Measurements from ENCODE around the gene LAMB2. TPM values are rescaled to one million over a fixed set of nuclear protein-coding genes. Genes with fewer than 3 reads are reported as not detected.

LAMB2 gene
- polyA plus RNA-seq, 1 of the 3 experiments (the other 2 are of a cell fraction), result 332 TPM

DNA sequence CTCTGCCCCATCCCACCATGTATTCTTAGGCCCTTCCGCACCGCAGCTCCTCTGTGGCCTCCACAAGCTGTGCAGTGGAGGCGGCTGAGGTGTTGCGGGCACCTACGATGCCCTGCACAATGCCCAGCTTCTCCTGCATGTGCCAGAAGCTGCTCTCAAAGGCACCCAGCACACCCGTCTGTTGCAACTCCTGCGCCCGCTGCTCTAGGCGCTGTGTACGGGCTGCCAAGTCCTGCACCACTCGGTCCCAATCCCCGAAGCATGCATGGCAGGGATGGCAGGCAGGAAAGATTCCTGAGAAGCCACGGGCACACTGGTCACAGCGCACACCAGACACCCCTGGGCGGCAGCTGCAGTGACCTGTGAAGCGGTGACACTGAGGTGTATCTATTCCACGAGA lies 9.2 kb downstream of the LAMB2 start:
- ChIA-PET POLR2A (no interaction called here), CTCF (no interaction called here)
- Histone ChIP-seq H3K79me2 (ENCODE audit: insufficient read depth) (peaks cover 18% of the 10 kb centered on the region), H3K36me3 (replicated peaks in 1 of 2; ENCODE audit: control insufficient read depth in 1 of 2, insufficient read depth in 2 of 2, low read length in 1 of 2) (peaks cover 22 to 61% of the 10 kb centered on the region in 2 experiments), H3K9ac (no peak overlapping the region), H3K9me3 (no peaks in the 10 kb centered on the region), H3K4me2 (no peak overlapping the region), H3K27me3 (ENCODE audit: insufficient read depth) (no peaks in the 10 kb centered on the region), H3K27ac (ENCODE audit: low read depth in 2 of 2, low read length in 1 of 2) (no peak overlapping the region), H3K4me1 (ENCODE audit: control insufficient read depth in 1 of 2, insufficient read depth in 2 of 2, low read depth in 1 of 2, low read length in 1 of 2) (peaks cover 7 to 19% of the 10 kb centered on the region in 2 experiments; a peak in 2 of 4 replicates), H4K20me1 (ENCODE audit: insufficient read depth) (no peaks in the 10 kb centered on the region), H3K9me2 (no peaks in the 10 kb centered on the region), H2AFZ (ENCODE audit: low read depth) (no peak overlapping the region), H3F3A (replicated peaks; ENCODE audit: insufficient read depth) (peaks cover 36% of the 10 kb centered on the region), H3K4me3 (ENCODE audit: low read depth in 2 of 2, low read length in 1 of 2) (no peak overlapping the region)
- 94% methylated on average over 10 of the region's 17 CpGs for WGBS (ENCODE audit: low lambda C conversion rate)
- DNase-seq, result no peak
- TF ChIP-seq USF2 (IDR thresholded peaks at IDR 0.05; ENCODE audit: borderline replicate concordance, low read depth, low read length) (no peak), FOSL2 (IDR thresholded peaks at IDR 0.05; ENCODE audit: borderline replicate concordance, low read depth) (no peak), TAF1 (IDR thresholded peaks at IDR 0.05; ENCODE audit: borderline replicate concordance, low read depth, low read length) (no peak), SIN3A (IDR thresholded peaks at IDR 0.05; ENCODE audit: borderline replicate concordance, low read depth, low read length) (no peak), MXI1 (IDR thresholded peaks at IDR 0.05; ENCODE audit: low read depth, low read length) (no peak), SMC3 (IDR thresholded peaks at IDR 0.05; ENCODE audit: low read depth, low read length) (no peak), GATA2 (CRISPR knock-in tag; IDR thresholded peaks at IDR 0.05) (no peak), FOXM1 (IDR thresholded peaks at IDR 0.05; ENCODE audit: low read depth) (no peak), JUND (IDR thresholded peaks at IDR 0.05) (no peak), CHD2 (IDR thresholded peaks at IDR 0.05; ENCODE audit: low read length, partially characterized antibody) (no peak), EZH2phosphoT487 (IDR thresholded peaks at IDR 0.05; ENCODE audit: borderline replicate concordance, low read depth) (no peak), RFX5 (IDR thresholded peaks at IDR 0.05; ENCODE audit: low read length) (no peak), ELF1 (IDR thresholded peaks at IDR 0.05) (no peak), NFIC (IDR thresholded peaks at IDR 0.05; ENCODE audit: borderline replicate concordance) (no peak), GABPA (IDR thresholded peaks at IDR 0.05; ENCODE audit: low read depth) (no peak), TEAD4 (IDR thresholded peaks at IDR 0.05; ENCODE audit: borderline replicate concordance, insufficient read depth) (no peak), FOXJ3 (CRISPR knock-in tag; IDR thresholded peaks at IDR 0.05) (no peak), ZBTB33 (IDR thresholded peaks at IDR 0.05; ENCODE audit: borderline replicate concordance, low read depth) (no peak)
